ENCODE data around the gene LMTK3. TPM values are rescaled to one million over a fixed set of nuclear protein-coding genes. Genes with fewer than 3 reads are reported as not detected.

The LMTK3 gene
- total and polyA plus RNA-seq, 2 of the 13 experiments (the other 11 are each of a cell fraction or from before 2014, with no cell fraction given): 0.18 to 0.29 TPM

GRCh38 chr19:48489608-48490216, 21.9 kb downstream of the LMTK3 start (continued):
- 0 out of 2 replicates have a peak, but pooled peaks have one; percentile 21 for TF ChIP-seq ZNF710 (CRISPR knock-in tag; IDR thresholded peaks at IDR 0.05; ENCODE audit: borderline replicate concordance)
- TF ChIP-seq KLF16 (CRISPR knock-in tag; IDR thresholded peaks at IDR 0.05): no peak
- no peak for TF ChIP-seq AKAP8 (CRISPR knock-in tag; IDR thresholded peaks at IDR 0.05)
- no peak for TF ChIP-seq ZNF644 (CRISPR knock-in tag; IDR thresholded peaks at IDR 0.05; ENCODE audit: low read depth)
- 0 out of 2 replicates have a peak, but pooled peaks have one; percentile 28 for TF ChIP-seq PHF21A (CRISPR knock-in tag; IDR thresholded peaks at IDR 0.05)
- TF ChIP-seq NFKBIZ (CRISPR knock-in tag; IDR thresholded peaks at IDR 0.05): no peak
- peak; percentile 82 for TF ChIP-seq STAG1 (CRISPR knock-in tag; IDR thresholded peaks at IDR 0.05)
- no peak for TF ChIP-seq ZNF318 (CRISPR knock-in tag; IDR thresholded peaks at IDR 0.05)
- no peak for TF ChIP-seq ZBTB8A (CRISPR knock-in tag; IDR thresholded peaks at IDR 0.05; ENCODE audit: borderline replicate concordance, low read depth)
- TF ChIP-seq ATAD3A (CRISPR knock-in tag; IDR thresholded peaks at IDR 0.05): no peak
- no peak for TF ChIP-seq PBX3 (CRISPR knock-in tag; IDR thresholded peaks at IDR 0.05; ENCODE audit: borderline replicate concordance)
- no peak for TF ChIP-seq ZFX (CRISPR knock-in tag; IDR thresholded peaks at IDR 0.05; ENCODE audit: low read depth)
- no peak for TF ChIP-seq ZSCAN29 (CRISPR knock-in tag; conservative IDR thresholded peaks at IDR 0.05)
- TF ChIP-seq GABPA (IDR thresholded peaks at IDR 0.05; ENCODE audit: low read depth, low read length): no peak
- no peak for TF ChIP-seq GABPA (CRISPR knock-in tag; IDR thresholded peaks at IDR 0.05; ENCODE audit: low read depth)
- no peak for TF ChIP-seq HMG20A (CRISPR knock-in tag; IDR thresholded peaks at IDR 0.05; ENCODE audit: borderline replicate concordance)
- TF ChIP-seq SALL1 (CRISPR knock-in tag; IDR thresholded peaks at IDR 0.05): peak; percentile 57; the same call in 1 of the 2 replicates
- no peak for TF ChIP-seq RBM22 (optimal IDR thresholded peaks at IDR 0.05; ENCODE audit: low read length)
- no peak for TF ChIP-seq NFRKB (IDR thresholded peaks at IDR 0.05)
- no peak for TF ChIP-seq SRSF9 (IDR thresholded peaks at IDR 0.05; ENCODE audit: borderline replicate concordance, insufficient read depth, low read depth, low read length, poor library complexity, severe bottlenecking)

Data from HepG2 (cell line).